Measurements from ENCODE around the gene ITFG1.

DNA sequence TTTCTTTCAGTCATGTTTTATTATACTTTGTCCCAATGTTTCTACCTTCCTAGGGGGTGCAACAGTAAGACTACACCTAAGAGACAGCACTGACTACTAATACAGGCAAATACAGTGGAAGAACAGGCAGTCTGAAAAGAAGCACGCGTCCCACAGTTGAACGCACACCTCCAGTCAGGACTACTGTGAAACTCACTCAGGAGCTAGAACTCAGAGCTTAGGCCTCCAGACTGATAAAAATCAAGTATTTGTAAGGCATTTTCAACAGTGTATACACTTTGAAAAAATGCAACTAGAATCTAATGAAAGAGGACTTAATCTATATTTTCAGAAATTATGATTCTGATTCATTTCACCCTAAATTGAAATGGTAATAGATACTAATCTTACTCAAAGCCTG, 14.4 kb downstream of the ITFG1 start:
- no peak for TF ChIP-seq POLR2A (IDR thresholded peaks at IDR 0.05)
- TF ChIP-seq, protein P1, sequence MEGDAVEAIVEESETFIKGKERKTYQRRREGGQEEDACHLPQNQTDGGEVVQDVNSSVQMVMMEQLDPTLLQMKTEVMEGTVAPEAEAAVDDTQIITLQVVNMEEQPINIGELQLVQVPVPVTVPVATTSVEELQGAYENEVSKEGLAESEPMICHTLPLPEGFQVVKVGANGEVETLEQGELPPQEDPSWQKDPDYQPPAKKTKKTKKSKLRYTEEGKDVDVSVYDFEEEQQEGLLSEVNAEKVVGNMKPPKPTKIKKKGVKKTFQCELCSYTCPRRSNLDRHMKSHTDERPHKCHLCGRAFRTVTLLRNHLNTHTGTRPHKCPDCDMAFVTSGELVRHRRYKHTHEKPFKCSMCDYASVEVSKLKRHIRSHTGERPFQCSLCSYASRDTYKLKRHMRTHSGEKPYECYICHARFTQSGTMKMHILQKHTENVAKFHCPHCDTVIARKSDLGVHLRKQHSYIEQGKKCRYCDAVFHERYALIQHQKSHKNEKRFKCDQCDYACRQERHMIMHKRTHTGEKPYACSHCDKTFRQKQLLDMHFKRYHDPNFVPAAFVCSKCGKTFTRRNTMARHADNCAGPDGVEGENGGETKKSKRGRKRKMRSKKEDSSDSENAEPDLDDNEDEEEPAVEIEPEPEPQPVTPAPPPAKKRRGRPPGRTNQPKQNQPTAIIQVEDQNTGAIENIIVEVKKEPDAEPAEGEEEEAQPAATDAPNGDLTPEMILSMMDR (IDR thresholded peaks at IDR 0.05) = no peak

Data from testis (tissue), 2 donors.